Sigmoid colon (tissue), 7 donors: ENCODE data around the gene ZSCAN22. TPM values are rescaled to one million over a fixed set of nuclear protein-coding genes. Genes with fewer than 3 reads are reported as not detected.

Experiments used
- DNase-seq: peaks from one replicate; pipeline ENCODE4 v3.0.0-alpha.2; 2019
- H3K27ac ChIP-seq, 4 donors: fragments of 200-600 bp; sonication (generic); one replicate each; pipeline ENCODE4 v1.5.1; 2016 to 2019; ENCODE audit warnings: mild to moderate bottlenecking in 1 of 4
- H3K27me3 ChIP-seq, 3 donors: fragments of 200-600 bp; sonication (generic); one replicate each; pipeline ENCODE4 v1.5.1; 2019; ENCODE audit warnings: mild to moderate bottlenecking in 1 of 3
- H3K36me3 ChIP-seq, 4 donors: fragments of 200-600 bp; sonication (generic); one replicate each; pipeline ENCODE4 v1.5.1; 2016 to 2019
- H3K4me1 ChIP-seq, 4 donors: fragments of 200-600 bp; sonication (generic); one replicate each; pipeline ENCODE4 v1.5.1; 2017 to 2019
- H3K4me3 ChIP-seq, 4 donors: fragments of 200-600 bp; sonication (generic); one replicate each; pipeline ENCODE4 v1.5.1; 2017 to 2019; ENCODE audit warnings: mild to moderate bottlenecking in 2 of 4, moderate library complexity in 1 of 4
- H3K9me3 ChIP-seq, 4 donors: fragments of 200-600 bp in 3 of 4; sonication (generic) in 3 of 4; one replicate each; pipeline versions ENCODE4 v1.5.1 to v1.6.1; 2013 to 2019
- CTCF ChIP-seq, 4 experiments: fragments of 450-650 bp in 3 of 4; fragments of 200-600 bp in 1 of 4; IDR thresholded peaks; one replicate each; pipeline ENCODE4 v1.5.1; 2016 to 2019; ENCODE audit warnings: antibody characterized with exemption in 4 of 4, mild to moderate bottlenecking in 3 of 4, moderate library complexity in 2 of 4
- EP300 ChIP-seq, 4 donors: sonication (generic); formaldehyde crosslinking; IDR thresholded peaks; one replicate each; pipeline ENCODE4 v1.6.1; 2017; ENCODE audit warnings: antibody characterized with exemption in 4 of 4
- POLR2A ChIP-seq, 2 donors: fragments of 450-650 bp; IDR thresholded peaks; one replicate each; pipeline ENCODE4 v1.6.1; 2016; ENCODE audit warnings: antibody characterized with exemption in 2 of 2, mild to moderate bottlenecking in 2 of 2, moderate library complexity in 2 of 2
- POLR2AphosphoS5 ChIP-seq, 4 donors: sonication (generic); formaldehyde crosslinking; IDR thresholded peaks; one replicate each; pipeline ENCODE4 v1.6.1; 2017; ENCODE audit warnings: antibody characterized with exemption in 4 of 4
- WGBS, 2 donors: extraction: QIAGEN DNeasy Blood & Tissue Kit; methylation state at CpG; one replicate each; pipeline ENCODE4 v1.1.7; 2013; 5-methylcytosine and 5-hydroxymethylcytosine counted together
- intact Hi-C: fragments of 100-400 bp; cut with DNase I; formaldehyde crosslinking; loops from one replicate; pipeline ENCODE4 v1.15.1; 2023
- polyA plus RNA-seq, 3 donors: library from polyadenylated mRNA; stranded (reverse); fragments of 200-250 nt; gene quantifications; one replicate each; pipeline ENCODE4 v1.2.3, GENCODE V29; 2013
- total RNA-seq, 4 donors: library from RNA; depleted of rRNA; stranded (reverse); fragments of >200 nt; gene quantifications; one replicate each; pipeline ENCODE4 v1.1.0, GENCODE V29; 2016
- donor health status: healthy with polysubstance abuse.
- donor health status: Bipolar disorder and iron deficiency.
- donor health status: healthy.

Gene ZSCAN22
- total and polyA plus RNA-seq, 7 donors, result 0.60 to 3.6 (median 1.4) TPM

- no peaks in the 10 kb centered on the region for H3K9me3 ChIP-seq
- no peak overlapping the region for H3K4me3 ChIP-seq
- 95 to 99% methylated on average over 1 of the region's 1 CpG for WGBS, 2 donors
- no peak for TF ChIP-seq POLR2AphosphoS5 (IDR thresholded peaks at IDR 0.05)
- H3K27me3 ChIP-seq, result no peaks in the 10 kb centered on the region
- DNase-seq, result no peak
- no peak overlapping the region for H3K27ac ChIP-seq
- H3K36me3 ChIP-seq, result peaks cover 9 to 53% (median 26%) of the 10 kb centered on the region in 4 donors
- no peaks in the 10 kb centered on the region for H3K4me1 ChIP-seq
- intact Hi-C loops, result no loop called here
Observed at GRCh38 chr19:58336216-58336615, 9.4 kb downstream of the ZSCAN22 start.

GRCh38 chr19:58336820-58337219 is 10.0 kb downstream of the ZSCAN22 start:
- TF ChIP-seq POLR2AphosphoS5 (IDR thresholded peaks at IDR 0.05) (no peak), CTCF (IDR thresholded peaks at IDR 0.05) (no peak), EP300 (IDR thresholded peaks at IDR 0.05) (no peak), POLR2A (IDR thresholded peaks at IDR 0.05) (no peak)
- no peak for DNase-seq
- WGBS, 2 donors, result 97% methylated on average over 4 of the region's 4 CpGs

GRCh38 chr19:58338336-58338735 is 11.5 kb downstream of the ZSCAN22 start:
- intact Hi-C loops, result no loop called here
- no peaks in the 10 kb centered on the region for H3K27me3 ChIP-seq
- H3K27ac ChIP-seq, result no peak overlapping the region
- H3K36me3 ChIP-seq, result peaks cover 9 to 53% (median 26%) of the 10 kb centered on the region in 4 donors
- H3K4me3 ChIP-seq, result no peak overlapping the region
- WGBS, 2 donors, result 97 to 98% methylated on average over 11 of the region's 11 CpGs
- no peaks in the 10 kb centered on the region for H3K4me1 ChIP-seq
- no peaks in the 10 kb centered on the region for H3K9me3 ChIP-seq
- TF ChIP-seq POLR2AphosphoS5 (IDR thresholded peaks at IDR 0.05), result no peak
- no peak for DNase-seq

More at GRCh38 chr19:58336820-58337219, 10.0 kb downstream of the ZSCAN22 start:
- H3K9me3 ChIP-seq, result no peaks in the 10 kb centered on the region
- intact Hi-C loops, result no loop called here
- H3K36me3 ChIP-seq, result peaks cover 9 to 53% (median 26%) of the 10 kb centered on the region in 4 donors
- no peaks in the 10 kb centered on the region for H3K4me1 ChIP-seq
- H3K27ac ChIP-seq, result no peak overlapping the region
- no peak overlapping the region for H3K4me3 ChIP-seq
- no peaks in the 10 kb centered on the region for H3K27me3 ChIP-seq

GRCh38 chr19:58338825-58339558 is 12.2 kb downstream of the ZSCAN22 start:
- peaks cover 9 to 53% (median 26%) of the 10 kb centered on the region in 4 donors for H3K36me3 ChIP-seq

GRCh38 chr19:58345558-58345957 is 18.8 kb downstream of the ZSCAN22 start:
- H3K27ac ChIP-seq, result no peak overlapping the region
- intact Hi-C loops, result no loop called here
- peaks cover 0 to 13% (median 10%) of the 10 kb centered on the region in 4 donors for H3K4me1 ChIP-seq
- peaks cover 24 to 56% (median 47%) of the 10 kb centered on the region in 3 donors for H3K27me3 ChIP-seq
- no peak overlapping the region for H3K4me3 ChIP-seq
- no peaks in the 10 kb centered on the region for H3K36me3 ChIP-seq
- TF ChIP-seq POLR2AphosphoS5 (IDR thresholded peaks at IDR 0.05), result no peak
- TF ChIP-seq EP300 (IDR thresholded peaks at IDR 0.05), result no peak
- no peak for TF ChIP-seq POLR2A (IDR thresholded peaks at IDR 0.05)
- TF ChIP-seq CTCF (IDR thresholded peaks at IDR 0.05), result no peak
- no peak for DNase-seq
- H3K9me3 ChIP-seq, result no peaks in the 10 kb centered on the region
- WGBS, 2 donors, result 67 to 79% methylated on average over 5 of the region's 5 CpGs

More at GRCh38 chr19:58338825-58339558, 12.2 kb downstream of the ZSCAN22 start:
- Histone ChIP-seq H3K27ac (no peak overlapping the region), H3K4me3 (no peak overlapping the region), H3K27me3 (no peaks in the 10 kb centered on the region), H3K4me1 (no peaks in the 10 kb centered on the region), H3K9me3 (no peaks in the 10 kb centered on the region)
- WGBS, 2 donors, result 86 to 92% methylated on average over 30 of the region's 30 CpGs
- intact Hi-C loops, result no loop called here
- no peak for TF ChIP-seq POLR2AphosphoS5 (IDR thresholded peaks at IDR 0.05)
- TF ChIP-seq EP300 (IDR thresholded peaks at IDR 0.05), result no peak
- no peak for TF ChIP-seq POLR2A (IDR thresholded peaks at IDR 0.05)
- TF ChIP-seq CTCF (IDR thresholded peaks at IDR 0.05), result no peak
- no peak for DNase-seq
